Measurements from ENCODE around the gene ATAT1. TPM values are rescaled to one million over a fixed set of nuclear protein-coding genes. Genes with fewer than 3 reads are reported as not detected.

Gene ATAT1
- total and polyA plus RNA-seq, 2 of the 13 experiments (the other 11 are each of a cell fraction or from before 2014, with no cell fraction given) = 9.2 to 23.6 TPM

GRCh38 chr6:30678964-30679726 lies 52.5 kb downstream of the ATAT1 start (continued):
- TF ChIP-seq NONO (IDR thresholded peaks at IDR 0.05) = no peak
- TF ChIP-seq NONO (CRISPR knock-in tag; conservative IDR thresholded peaks at IDR 0.05) = peak; percentile 74; the same call in 1 of the 2 replicates
- no peak for TF ChIP-seq PCBP2 (optimal IDR thresholded peaks at IDR 0.05; ENCODE audit: low read depth, low read length, poor library complexity, severe bottlenecking)
- no peak for TF ChIP-seq ZNF713 (CRISPR knock-in tag; IDR thresholded peaks at IDR 0.05)
- no peak for TF ChIP-seq ZNF850 (CRISPR knock-in tag; conservative IDR thresholded peaks at IDR 0.05)
- TF ChIP-seq ZNF772 (CRISPR knock-in tag; IDR thresholded peaks at IDR 0.05) = 0 out of 2 replicates have a peak, but pooled peaks have one; percentile 58
- TF ChIP-seq PREB (CRISPR knock-in tag; IDR thresholded peaks at IDR 0.05) = no peak
- peak; percentile 66; the same call in 1 of the 2 replicates for TF ChIP-seq ZBTB34 (CRISPR knock-in tag; IDR thresholded peaks at IDR 0.05)
- peak; percentile 26; the same call in 1 of the 2 replicates for TF ChIP-seq SIX1 (CRISPR knock-in tag; IDR thresholded peaks at IDR 0.05; ENCODE audit: borderline replicate concordance)
- TF ChIP-seq ZNF720 (CRISPR knock-in tag; IDR thresholded peaks at IDR 0.05) = no peak
- TF ChIP-seq TARDBP (CRISPR knock-in tag; IDR thresholded peaks at IDR 0.05) = peak; percentile 89
- TF ChIP-seq FIP1L1 (IDR thresholded peaks at IDR 0.05; ENCODE audit: borderline replicate concordance, insufficient read depth, low read depth, low read length) = no peak
- TF ChIP-seq ZNF589 (CRISPR knock-in tag; conservative IDR thresholded peaks at IDR 0.05) = no peak
- no peak for TF ChIP-seq ISX (CRISPR knock-in tag; conservative IDR thresholded peaks at IDR 0.05)
- TF ChIP-seq ZNF569 (CRISPR knock-in tag; IDR thresholded peaks at IDR 0.05; ENCODE audit: borderline replicate concordance) = no peak
- TF ChIP-seq ZFP1 (CRISPR knock-in tag; IDR thresholded peaks at IDR 0.05) = no peak
- TF ChIP-seq, protein P1, sequence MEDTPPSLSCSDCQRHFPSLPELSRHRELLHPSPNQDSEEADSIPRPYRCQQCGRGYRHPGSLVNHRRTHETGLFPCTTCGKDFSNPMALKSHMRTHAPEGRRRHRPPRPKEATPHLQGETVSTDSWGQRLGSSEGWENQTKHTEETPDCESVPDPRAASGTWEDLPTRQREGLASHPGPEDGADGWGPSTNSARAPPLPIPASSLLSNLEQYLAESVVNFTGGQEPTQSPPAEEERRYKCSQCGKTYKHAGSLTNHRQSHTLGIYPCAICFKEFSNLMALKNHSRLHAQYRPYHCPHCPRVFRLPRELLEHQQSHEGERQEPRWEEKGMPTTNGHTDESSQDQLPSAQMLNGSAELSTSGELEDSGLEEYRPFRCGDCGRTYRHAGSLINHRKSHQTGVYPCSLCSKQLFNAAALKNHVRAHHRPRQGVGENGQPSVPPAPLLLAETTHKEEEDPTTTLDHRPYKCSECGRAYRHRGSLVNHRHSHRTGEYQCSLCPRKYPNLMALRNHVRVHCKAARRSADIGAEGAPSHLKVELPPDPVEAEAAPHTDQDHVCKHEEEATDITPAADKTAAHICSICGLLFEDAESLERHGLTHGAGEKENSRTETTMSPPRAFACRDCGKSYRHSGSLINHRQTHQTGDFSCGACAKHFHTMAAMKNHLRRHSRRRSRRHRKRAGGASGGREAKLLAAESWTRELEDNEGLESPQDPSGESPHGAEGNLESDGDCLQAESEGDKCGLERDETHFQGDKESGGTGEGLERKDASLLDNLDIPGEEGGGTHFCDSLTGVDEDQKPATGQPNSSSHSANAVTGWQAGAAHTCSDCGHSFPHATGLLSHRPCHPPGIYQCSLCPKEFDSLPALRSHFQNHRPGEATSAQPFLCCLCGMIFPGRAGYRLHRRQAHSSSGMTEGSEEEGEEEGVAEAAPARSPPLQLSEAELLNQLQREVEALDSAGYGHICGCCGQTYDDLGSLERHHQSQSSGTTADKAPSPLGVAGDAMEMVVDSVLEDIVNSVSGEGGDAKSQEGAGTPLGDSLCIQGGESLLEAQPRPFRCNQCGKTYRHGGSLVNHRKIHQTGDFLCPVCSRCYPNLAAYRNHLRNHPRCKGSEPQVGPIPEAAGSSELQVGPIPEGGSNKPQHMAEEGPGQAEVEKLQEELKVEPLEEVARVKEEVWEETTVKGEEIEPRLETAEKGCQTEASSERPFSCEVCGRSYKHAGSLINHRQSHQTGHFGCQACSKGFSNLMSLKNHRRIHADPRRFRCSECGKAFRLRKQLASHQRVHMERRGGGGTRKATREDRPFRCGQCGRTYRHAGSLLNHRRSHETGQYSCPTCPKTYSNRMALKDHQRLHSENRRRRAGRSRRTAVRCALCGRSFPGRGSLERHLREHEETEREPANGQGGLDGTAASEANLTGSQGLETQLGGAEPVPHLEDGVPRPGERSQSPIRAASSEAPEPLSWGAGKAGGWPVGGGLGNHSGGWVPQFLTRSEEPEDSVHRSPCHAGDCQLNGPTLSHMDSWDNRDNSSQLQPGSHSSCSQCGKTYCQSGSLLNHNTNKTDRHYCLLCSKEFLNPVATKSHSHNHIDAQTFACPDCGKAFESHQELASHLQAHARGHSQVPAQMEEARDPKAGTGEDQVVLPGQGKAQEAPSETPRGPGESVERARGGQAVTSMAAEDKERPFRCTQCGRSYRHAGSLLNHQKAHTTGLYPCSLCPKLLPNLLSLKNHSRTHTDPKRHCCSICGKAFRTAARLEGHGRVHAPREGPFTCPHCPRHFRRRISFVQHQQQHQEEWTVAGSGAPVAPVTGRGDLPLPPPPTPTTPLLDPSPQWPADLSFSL (CRISPR knock-in tag; IDR thresholded peaks at IDR 0.05) = no peak
- TF ChIP-seq, protein P2, sequence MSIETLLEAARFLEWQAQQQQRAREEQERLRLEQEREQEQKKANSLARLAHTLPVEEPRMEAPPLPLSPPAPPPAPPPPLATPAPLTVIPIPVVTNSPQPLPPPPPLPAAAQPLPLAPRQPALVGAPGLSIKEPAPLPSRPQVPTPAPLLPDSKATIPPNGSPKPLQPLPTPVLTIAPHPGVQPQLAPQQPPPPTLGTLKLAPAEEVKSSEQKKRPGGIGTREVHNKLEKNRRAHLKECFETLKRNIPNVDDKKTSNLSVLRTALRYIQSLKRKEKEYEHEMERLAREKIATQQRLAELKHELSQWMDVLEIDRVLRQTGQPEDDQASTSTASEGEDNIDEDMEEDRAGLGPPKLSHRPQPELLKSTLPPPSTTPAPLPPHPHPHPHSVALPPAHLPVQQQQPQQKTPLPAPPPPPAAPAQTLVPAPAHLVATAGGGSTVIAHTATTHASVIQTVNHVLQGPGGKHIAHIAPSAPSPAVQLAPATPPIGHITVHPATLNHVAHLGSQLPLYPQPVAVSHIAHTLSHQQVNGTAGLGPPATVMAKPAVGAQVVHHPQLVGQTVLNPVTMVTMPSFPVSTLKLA (IDR thresholded peaks at IDR 0.05) = no peak
- TF ChIP-seq ZNF780A (CRISPR knock-in tag; IDR thresholded peaks at IDR 0.05) = no peak
- TF ChIP-seq ZNF549 (CRISPR knock-in tag; IDR thresholded peaks at IDR 0.05) = no peak
